ENCODE data around the gene FAM117A.

DNA sequence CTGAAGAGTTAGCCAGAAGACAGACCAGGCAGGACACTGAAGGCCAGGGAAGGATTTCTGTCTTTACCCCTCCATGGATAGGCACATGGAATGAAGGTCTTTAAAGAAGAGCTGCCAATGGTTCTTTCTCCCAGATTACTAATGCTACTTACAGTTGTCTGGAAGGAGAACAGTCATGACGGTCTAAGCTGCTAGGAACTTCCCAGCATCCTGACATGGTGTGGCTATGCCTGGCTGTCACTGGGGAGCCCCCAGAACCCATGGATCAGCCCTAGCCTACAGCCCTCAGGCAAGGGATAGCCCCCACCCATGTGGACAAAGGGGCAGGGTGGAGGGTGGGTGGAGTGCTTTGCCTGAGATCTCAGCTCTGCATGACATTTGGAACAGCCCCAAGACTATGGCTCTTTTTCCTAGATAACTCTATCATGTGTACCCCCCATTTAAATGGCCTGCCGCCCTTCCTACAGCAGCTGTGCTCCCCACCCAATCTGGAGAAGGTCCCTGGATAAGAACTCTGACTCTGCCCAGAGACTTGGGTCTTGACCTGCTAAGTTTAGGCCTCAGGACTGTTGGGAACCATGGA is 15.3 kb upstream of the FAM117A start:
- TF ChIP-seq, protein P1, sequence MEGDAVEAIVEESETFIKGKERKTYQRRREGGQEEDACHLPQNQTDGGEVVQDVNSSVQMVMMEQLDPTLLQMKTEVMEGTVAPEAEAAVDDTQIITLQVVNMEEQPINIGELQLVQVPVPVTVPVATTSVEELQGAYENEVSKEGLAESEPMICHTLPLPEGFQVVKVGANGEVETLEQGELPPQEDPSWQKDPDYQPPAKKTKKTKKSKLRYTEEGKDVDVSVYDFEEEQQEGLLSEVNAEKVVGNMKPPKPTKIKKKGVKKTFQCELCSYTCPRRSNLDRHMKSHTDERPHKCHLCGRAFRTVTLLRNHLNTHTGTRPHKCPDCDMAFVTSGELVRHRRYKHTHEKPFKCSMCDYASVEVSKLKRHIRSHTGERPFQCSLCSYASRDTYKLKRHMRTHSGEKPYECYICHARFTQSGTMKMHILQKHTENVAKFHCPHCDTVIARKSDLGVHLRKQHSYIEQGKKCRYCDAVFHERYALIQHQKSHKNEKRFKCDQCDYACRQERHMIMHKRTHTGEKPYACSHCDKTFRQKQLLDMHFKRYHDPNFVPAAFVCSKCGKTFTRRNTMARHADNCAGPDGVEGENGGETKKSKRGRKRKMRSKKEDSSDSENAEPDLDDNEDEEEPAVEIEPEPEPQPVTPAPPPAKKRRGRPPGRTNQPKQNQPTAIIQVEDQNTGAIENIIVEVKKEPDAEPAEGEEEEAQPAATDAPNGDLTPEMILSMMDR (IDR thresholded peaks at IDR 0.05), result no peak
- no peak for TF ChIP-seq POLR2A (IDR thresholded peaks at IDR 0.05)

Data from lower leg skin (tissue), 3 donors.